Type B pancreatic cell (in vitro differentiated cells): Measurements from ENCODE around the gene SOCS7. TPM values are rescaled to one million over a fixed set of nuclear protein-coding genes. Genes with fewer than 3 reads are reported as not detected.

Experiments
- DNase-seq: peaks from one replicate; pipeline ENCODE4 v3.0.0; 2021; ENCODE audit warnings: mixed read lengths; ENCODE audit not compliant: unreplicated experiment; ENCODE audit errors: extremely low spot score
- H3K27ac Mint-ChIP-seq: 2 replicates; pipeline ENCODE4 v1.8.0; 2021; ENCODE audit warnings: mild to moderate bottlenecking, mixed read lengths
- H3K27me3 Mint-ChIP-seq: 2 replicates; pipeline ENCODE4 v1.8.0; 2021; ENCODE audit warnings: mixed read lengths
- H3K36me3 Mint-ChIP-seq: 2 replicates; pipeline ENCODE4 v1.8.0; 2021; ENCODE audit warnings: mixed read lengths
- H3K4me1 Mint-ChIP-seq: one replicate; pipeline ENCODE4 v1.8.0; 2021; ENCODE audit warnings: mixed read lengths; ENCODE audit not compliant: unreplicated experiment
- H3K4me3 Mint-ChIP-seq: 2 replicates; pipeline ENCODE4 v1.8.0; 2021; ENCODE audit warnings: mild to moderate bottlenecking, mixed read lengths
- H3K9me3 Mint-ChIP-seq: 2 replicates; pipeline ENCODE4 v1.8.0; 2021; ENCODE audit warnings: mixed read lengths
- CTCF ChIP-seq: fragments of 200-600 bp; sonication (generic); conservative IDR thresholded peaks from 2 replicates; pipeline ENCODE4 v1.5.0; 2021; ENCODE audit warnings: antibody characterized with exemption, mild to moderate bottlenecking
- total RNA-seq: library from RNA; stranded (reverse); gene quantifications from 2 replicates; pipeline ENCODE4 v1.2.1, GENCODE V29; 2021; ENCODE audit warnings: low replicate concordance

SOCS7 gene
- total RNA-seq, 1 donor from 2014 or later, result 25.8 TPM

- no peak for TF ChIP-seq CTCF
- Mint-ChIP-seq H3K27me3 (no peaks in the 10 kb centered on the region), H3K4me3 (no peak overlapping the region), H3K4me1 (peaks cover 6% of the 10 kb centered on the region), H3K27ac (no peak overlapping the region), H3K36me3 (peaks cover 26% of the 10 kb centered on the region), H3K9me3 (no peaks in the 10 kb centered on the region)
- no peak for DNase-seq
These were observed 49.8 kb downstream of the SOCS7 start for GRCh38 chr17:38401459-38401858.

GRCh38 chr17:38402897-38403296 is 51.3 kb downstream of the SOCS7 start:
- Mint-ChIP-seq H3K9me3 (no peaks in the 10 kb centered on the region), H3K4me3 (no peak overlapping the region), H3K4me1 (peaks cover 6% of the 10 kb centered on the region), H3K36me3 (peaks cover 19% of the 10 kb centered on the region), H3K27ac (no peak overlapping the region), H3K27me3 (no peaks in the 10 kb centered on the region)
- no peak for DNase-seq
- TF ChIP-seq CTCF, result no peak

- DNase-seq, result no peak
- H3K4me3 Mint-ChIP-seq, result no peak overlapping the region
- H3K9me3 Mint-ChIP-seq, result no peaks in the 10 kb centered on the region
- TF ChIP-seq CTCF, result no peak
- peaks cover 6% of the 10 kb centered on the region for H3K4me1 Mint-ChIP-seq
- no peaks in the 10 kb centered on the region for H3K27me3 Mint-ChIP-seq
- H3K27ac Mint-ChIP-seq, result no peak overlapping the region
- peaks cover 18% of the 10 kb centered on the region for H3K36me3 Mint-ChIP-seq
These were observed 51.8 kb downstream of the SOCS7 start for GRCh38 chr17:38403491-38403890.

GRCh38 chr17:38404174-38404943 is 52.7 kb downstream of the SOCS7 start:
- no peak overlapping the region for H3K4me3 Mint-ChIP-seq
- peaks cover 13% of the 10 kb centered on the region for H3K36me3 Mint-ChIP-seq
- H3K9me3 Mint-ChIP-seq, result no peaks in the 10 kb centered on the region
- peaks cover 6% of the 10 kb centered on the region for H3K4me1 Mint-ChIP-seq
- no peak for DNase-seq
- no peak for TF ChIP-seq CTCF
- H3K27ac Mint-ChIP-seq, result no peak overlapping the region
- no peaks in the 10 kb centered on the region for H3K27me3 Mint-ChIP-seq

- Mint-ChIP-seq H3K27ac (no peak overlapping the region), H3K4me1 (peaks cover 6% of the 10 kb centered on the region), H3K4me3 (no peak overlapping the region), H3K9me3 (no peaks in the 10 kb centered on the region), H3K36me3 (peaks cover 9% of the 10 kb centered on the region), H3K27me3 (peaks cover 3% of the 10 kb centered on the region)
- no peak for TF ChIP-seq CTCF
- no peak for DNase-seq
These were observed 54.0 kb downstream of the SOCS7 start for GRCh38 chr17:38405654-38406053.
